OCI-LY7 (cell line): ENCODE data around the gene ANKRD39. TPM values are rescaled to one million over a fixed set of nuclear protein-coding genes. Genes with fewer than 3 reads are reported as not detected.

ENCODE experiments used
- BruUV-seq: library from RNA; stranded (reverse); fragments of 400-500 nt; replicated peaks from 2 replicates; lab custom pipeline; 2021; lab: Mats Ljungman, UMichigan
- CTCF ChIA-PET: fragments of 300-600 bp; sonication (Branson Sonifier 250); formaldehyde crosslinking; loops from one replicate; lab custom pipeline; 2022; ENCODE audit warnings: antibody characterized with exemption; ENCODE audit not compliant: unreplicated experiment; lab: Charles Lee
- POLR2A ChIA-PET: fragments of 300-600 bp; sonication (Branson Sonifier 250); formaldehyde crosslinking; loops from one replicate; lab custom pipeline; 2022; ENCODE audit warnings: antibody characterized with exemption; lab: Charles Lee
- DNase-seq: peaks from one replicate; pipeline ENCODE4 v3.0.0-alpha.2; 2015; ENCODE audit warnings: low spot score
- H2AFZ ChIP-seq: fragments of 200-600 bp; sonication (generic), shearing (Covaris generic); 2 replicates; pipeline ENCODE4 v1.6.1; 2014; ENCODE audit warnings: mild to moderate bottlenecking, antibody characterized with exemption, low read length, moderate library complexity
- H3K27ac ChIP-seq: fragments of 200-600 bp; sonication (generic); 2 replicates; pipeline ENCODE4 v1.5.1; 2014; ENCODE audit warnings: mixed run types, low read depth, mild to moderate bottlenecking, moderate library complexity, low read length, inconsistent platforms; ENCODE audit not compliant: poor library complexity, severe bottlenecking
- H3K36me3 ChIP-seq: fragments of 200-600 bp; sonication (generic); 2 replicates; pipeline ENCODE4 v1.6.1; 2014; ENCODE audit warnings: mild to moderate bottlenecking, antibody characterized with exemption, low read length, moderate library complexity, mixed read lengths; ENCODE audit not compliant: insufficient read depth
- H3K4me1 ChIP-seq: fragments of 200-600 bp; sonication (generic); 2 replicates; pipeline ENCODE4 v1.5.1; 2014; ENCODE audit warnings: mild to moderate bottlenecking, low read length; ENCODE audit not compliant: insufficient read depth, poor library complexity, severe bottlenecking
- H3K4me2 ChIP-seq: fragments of 200-600 bp; sonication (generic); 2 replicates; pipeline ENCODE4 v1.6.1; 2014; ENCODE audit warnings: mild to moderate bottlenecking, low read length
- H3K4me3 ChIP-seq: fragments of 200-600 bp; sonication (generic); 2 replicates; pipeline ENCODE4 v1.5.1; 2014; ENCODE audit warnings: mild to moderate bottlenecking, low read depth, low read length; ENCODE audit not compliant: poor library complexity, severe bottlenecking
- H3K79me2 ChIP-seq: fragments of 200-600 bp; sonication (generic); 2 replicates; pipeline ENCODE4 v1.6.1; 2016; ENCODE audit warnings: low read depth, mild to moderate bottlenecking, low read length, moderate library complexity, mixed read lengths; ENCODE audit not compliant: insufficient read depth
- H3K9me2 ChIP-seq: fragments of 200-600 bp; sonication (generic); 2 replicates; pipeline ENCODE4 v1.6.1; 2016; ENCODE audit warnings: mild to moderate bottlenecking, low read length, mixed read lengths; ENCODE audit not compliant: insufficient read depth
- H3K9me3 ChIP-seq: fragments of 200-600 bp; sonication (generic); 2 replicates; pipeline ENCODE4 v1.6.1; 2014; ENCODE audit warnings: mild to moderate bottlenecking, mixed run types, low read length, mixed read lengths
- H4K20me1 ChIP-seq: fragments of 200-600 bp; sonication (generic); 2 replicates; pipeline ENCODE4 v1.6.1; 2014; ENCODE audit warnings: mild to moderate bottlenecking, antibody characterized with exemption, low read length, moderate library complexity, mixed read lengths; ENCODE audit not compliant: insufficient read depth
- CTCF ChIP-seq: fragments of 200-600 bp; sonication (generic); conservative IDR thresholded peaks from 2 replicates; pipeline ENCODE4 v1.5.1; 2014; ENCODE audit warnings: mild to moderate bottlenecking, antibody characterized with exemption, low read length, moderate library complexity, mixed read lengths
- EZH2phosphoT487 ChIP-seq: fragments of 200-600 bp; sonication (generic); IDR thresholded peaks from 2 replicates; pipeline ENCODE4 v1.6.1; 2018; ENCODE audit warnings: low read depth, borderline replicate concordance, mild to moderate bottlenecking, mixed run types, antibody characterized with exemption, low read length, moderate library complexity, mixed read lengths
- intact Hi-C: fragments of 100-400 bp; cut with micrococcal nuclease; formaldehyde crosslinking; loops from one replicate; pipeline ENCODE4 v1.10.0; 2022; ENCODE audit not compliant: unreplicated experiment
- total RNA-seq, 2 experiments: library from RNA; depleted of rRNA in 1 of 2; stranded (reverse); fragments of >200 nt in 1 of 2; shearing (Covaris generic) in 1 of 2; gene quantifications; 2 replicates each; pipeline ENCODE4 v1.2.3, GENCODE V29; 2014 to 2022

Gene ANKRD39
- total RNA-seq, 2 experiments from 2014 or later: 22.2 to 24.1 TPM

DNA sequence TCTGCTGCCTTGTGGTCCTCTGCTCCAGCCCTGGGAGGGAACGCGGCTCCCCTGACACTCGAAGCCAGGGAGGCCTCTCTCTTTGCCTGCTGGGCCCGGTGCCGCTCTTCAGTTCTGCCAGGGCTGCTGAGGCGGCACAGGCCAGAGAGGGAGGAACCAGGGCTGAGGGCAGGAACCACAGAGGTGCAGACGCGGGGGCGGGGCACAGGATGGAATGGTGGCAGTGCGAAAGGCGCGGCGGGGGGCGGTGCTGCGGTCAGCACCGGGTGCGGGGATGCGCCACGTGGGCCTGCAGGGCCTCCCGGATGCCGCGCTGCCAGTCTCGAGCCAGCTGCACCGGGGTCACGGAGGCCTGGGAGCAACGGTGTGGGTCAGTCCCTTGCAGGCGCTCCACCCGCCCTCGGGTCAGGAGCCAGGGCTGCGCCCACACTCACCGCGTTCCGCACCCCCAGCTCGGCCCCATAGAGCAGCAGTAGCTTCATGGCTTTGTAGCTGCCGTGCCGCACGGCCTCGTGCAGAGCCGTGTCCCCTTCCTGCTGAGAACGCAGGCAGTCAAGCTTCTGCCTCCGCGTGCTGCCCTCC is 18.4 kb downstream of the ANKRD39 start:
- TF ChIP-seq CTCF (no peak), EZH2phosphoT487 (no peak)
- Histone ChIP-seq H3K4me3 (no peak overlapping the region), H3K79me2 (no peaks in the 10 kb centered on the region), H3K4me2 (peak overlapping the region; percentile 36; the same call in 1 of the 2 replicates), H2AFZ (no peak overlapping the region), H3K9me3 (no peaks in the 10 kb centered on the region), H3K9me2 (no peaks in the 10 kb centered on the region), H3K27ac (no peak overlapping the region), H3K4me1 (peaks cover 10% of the 10 kb centered on the region), H4K20me1 (no peaks in the 10 kb centered on the region), H3K36me3 (peaks cover 29% of the 10 kb centered on the region)
- ChIA-PET POLR2A (interaction anchor here (0.6 kb wide), 1 partner anchor 31 kb away, joined by 4 read pairs; no protein-coding TSS in a partner anchor), CTCF (no interaction called here)
- intact Hi-C loops: no loop called here
- no TSS peak for BruUV-seq
- DNase-seq: peak; percentile 58

DNA sequence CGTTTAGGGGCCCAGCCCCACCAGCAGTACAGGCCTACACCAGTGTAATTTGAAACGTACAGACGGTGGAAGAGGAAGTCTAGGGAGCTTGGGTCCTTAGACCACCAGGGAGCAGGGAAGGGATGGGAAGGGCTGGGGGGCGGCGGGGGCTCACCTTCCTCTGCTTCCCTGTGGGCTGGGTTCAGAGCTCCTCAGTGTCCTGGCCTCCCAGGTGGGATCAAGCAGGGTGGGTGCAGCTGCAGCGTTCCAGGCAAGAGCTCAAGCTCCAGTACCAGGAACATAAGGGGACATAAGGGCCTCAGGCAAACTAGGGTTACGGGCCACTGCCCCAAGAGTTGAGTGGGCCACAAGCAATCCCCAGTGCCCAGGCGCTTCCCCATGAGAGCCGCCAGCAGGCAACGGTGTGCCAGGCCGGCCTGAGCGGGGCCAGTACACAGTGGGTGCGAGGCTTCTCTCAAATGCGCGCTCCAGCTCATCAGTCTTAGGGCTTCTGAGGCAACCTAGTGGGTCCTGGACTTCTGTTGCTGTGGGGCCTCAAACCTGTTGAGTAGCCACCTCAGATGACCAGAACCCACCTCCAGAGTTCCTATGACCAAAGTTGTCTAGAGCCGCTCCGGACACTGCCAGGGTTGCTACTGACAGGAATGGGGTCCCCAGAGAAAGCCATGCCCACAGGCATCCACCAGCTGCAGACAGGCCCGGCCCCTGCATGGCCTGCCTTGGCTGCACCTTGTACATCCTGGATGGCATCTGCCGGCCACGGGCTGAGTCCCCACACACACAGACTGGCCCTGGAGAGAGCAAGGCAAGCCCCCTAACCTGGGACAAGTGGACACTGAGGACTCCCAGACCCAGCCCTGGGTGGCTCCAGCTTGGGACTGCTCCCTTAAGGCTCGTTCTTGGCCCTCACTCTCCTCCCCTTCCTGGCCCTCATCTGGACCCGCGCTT is 19.2 kb downstream of the ANKRD39 start:
- Histone ChIP-seq H3K36me3 (peaks cover 32% of the 10 kb centered on the region), H3K79me2 (no peaks in the 10 kb centered on the region), H2AFZ (no peak overlapping the region), H3K27ac (no peak overlapping the region), H3K9me3 (no peaks in the 10 kb centered on the region), H3K4me1 (peaks cover 11% of the 10 kb centered on the region), H3K4me3 (no peak overlapping the region), H3K4me2 (peak overlapping the region; percentile 36; the same call in 1 of the 2 replicates), H4K20me1 (no peaks in the 10 kb centered on the region), H3K9me2 (no peaks in the 10 kb centered on the region)
- no peak for TF ChIP-seq EZH2phosphoT487
- CTCF ChIA-PET: no interaction called here
- no peak for DNase-seq
- POLR2A ChIA-PET: no interaction called here
- BruUV-seq: no TSS peak
- intact Hi-C loops: no loop called here

DNA sequence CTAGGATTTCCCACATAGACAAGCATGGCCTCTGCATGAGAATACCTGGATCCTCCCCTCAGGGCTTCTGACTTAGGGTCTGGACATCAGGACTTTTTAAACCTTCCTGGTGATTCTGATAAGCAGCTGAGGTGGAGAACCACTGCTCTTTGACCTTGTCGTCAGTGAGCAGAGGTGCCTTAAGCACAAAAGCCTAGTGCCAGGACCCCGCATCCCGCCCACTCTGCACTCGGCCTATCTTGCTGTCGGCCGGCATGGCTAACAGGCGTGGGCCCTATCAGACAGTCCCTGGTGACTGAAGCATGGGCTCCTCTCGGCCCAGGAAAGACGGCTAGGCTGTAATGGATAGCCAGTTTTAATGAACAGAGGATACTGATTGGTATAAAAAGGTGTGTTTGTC is 20.2 kb downstream of the ANKRD39 start:
- Histone ChIP-seq H3K36me3 (peaks cover 42% of the 10 kb centered on the region), H3K27ac (no peak overlapping the region), H3K4me2 (no peak overlapping the region), H4K20me1 (no peaks in the 10 kb centered on the region), H3K4me3 (no peak overlapping the region), H3K79me2 (no peaks in the 10 kb centered on the region), H3K4me1 (peaks cover 21% of the 10 kb centered on the region), H3K9me2 (no peaks in the 10 kb centered on the region), H3K9me3 (no peaks in the 10 kb centered on the region), H2AFZ (no peak overlapping the region)
- no peak for DNase-seq
- ChIA-PET CTCF (no interaction called here), POLR2A (no interaction called here)
- no peak for TF ChIP-seq EZH2phosphoT487
- no peak for TF ChIP-seq CTCF
- intact Hi-C loops: no loop called here
- BruUV-seq: no TSS peak
